Esophagus squamous epithelium (tissue), 5 donors: ENCODE results near the gene HORMAD2. TPM values are rescaled to one million over a fixed set of nuclear protein-coding genes. Genes with fewer than 3 reads are reported as not detected.

ENCODE experiments used
- DNase-seq: peaks from one replicate; lab custom pipeline; 2025; lab: John Stamatoyannopoulos, UW
- H3K27ac ChIP-seq, 4 donors: fragments of 200-600 bp; sonication (generic); one replicate each; pipeline ENCODE4 v1.5.1; 2016 to 2019; ENCODE audit warnings: mild to moderate bottlenecking in 1 of 4
- H3K27me3 ChIP-seq, 4 donors: fragments of 200-600 bp; sonication (generic); 1 replicate in 3 of 4; 2 replicates in 1 of 4; pipeline versions ENCODE4 v1.5.1 to v1.6.0; 2017 to 2021; ENCODE audit warnings: antibody characterized with exemption in 1 of 4
- H3K36me3 ChIP-seq, 3 donors: fragments of 200-600 bp; sonication (generic); one replicate each; pipeline ENCODE4 v1.5.1; 2016 to 2019
- H3K4me1 ChIP-seq, 3 donors: fragments of 200-600 bp; sonication (generic); one replicate each; pipeline ENCODE4 v1.5.1; 2017 to 2019
- H3K4me3 ChIP-seq, 4 donors: fragments of 200-600 bp; sonication (generic); 1 replicate in 3 of 4; 2 replicates in 1 of 4; pipeline ENCODE4 v1.5.1; 2016 to 2019; ENCODE audit warnings: mild to moderate bottlenecking in 2 of 4, moderate library complexity in 1 of 4
- H3K9me3 ChIP-seq, 3 donors: fragments of 200-600 bp; sonication (generic); one replicate each; pipeline ENCODE4 v1.5.1; 2016 to 2019
- POLR2A ChIP-seq, 4 donors: fragments of 450-650 bp; IDR thresholded peaks; one replicate each; pipeline ENCODE4 v1.6.1; 2017; ENCODE audit warnings: antibody characterized with exemption in 4 of 4, mild to moderate bottlenecking in 4 of 4, moderate library complexity in 3 of 4
- WGBS, 2 donors: methylation state at CpG; one replicate each; pipeline ENCODE4 v1.1.5; 2018; 5-methylcytosine and 5-hydroxymethylcytosine counted together
- intact Hi-C: fragments of 100-400 bp; cut with DNase I; formaldehyde crosslinking; loops from one replicate; pipeline ENCODE4 v1.15.0; 2022
- total RNA-seq, 4 donors: library from RNA; depleted of rRNA; stranded (reverse); fragments of >200 nt; gene quantifications; one replicate each; pipeline ENCODE4 v1.1.0, GENCODE V29; 2016
- TF ChIP-seq, protein P1 (sequence below), 6 experiments: fragments of 450-650 bp in 4 of 6; fragments of 200-600 bp in 2 of 6; sonication (generic) in 2 of 6; IDR thresholded peaks; one replicate each; pipeline ENCODE4 v1.5.1; 2016 to 2019; ENCODE audit warnings: antibody characterized with exemption in 6 of 6, mild to moderate bottlenecking in 4 of 6, moderate library complexity in 4 of 6
- donor health status: DM: yes; HTN: yes; CAD: no.

HORMAD2 gene
- total RNA-seq, 4 donors from 2014 or later = not detected

GRCh38 chr22:30195245-30196140 is 115.2 kb downstream of the HORMAD2 start:
- Histone ChIP-seq H3K27me3 (peaks cover 0 to 6% (median 0%) of the 10 kb centered on the region in 4 donors), H3K27ac (peak overlapping the region; percentile 72 to 90 (median 86)), H3K9me3 (no peaks in the 10 kb centered on the region), H3K4me1 (peaks cover 14 to 47% (median 20%) of the 10 kb centered on the region in 3 donors), H3K36me3 (no peaks in the 10 kb centered on the region), H3K4me3 (peak overlapping the region in 2 of 4 donors; percentile 12 to 44)
- TF ChIP-seq, protein P1, sequence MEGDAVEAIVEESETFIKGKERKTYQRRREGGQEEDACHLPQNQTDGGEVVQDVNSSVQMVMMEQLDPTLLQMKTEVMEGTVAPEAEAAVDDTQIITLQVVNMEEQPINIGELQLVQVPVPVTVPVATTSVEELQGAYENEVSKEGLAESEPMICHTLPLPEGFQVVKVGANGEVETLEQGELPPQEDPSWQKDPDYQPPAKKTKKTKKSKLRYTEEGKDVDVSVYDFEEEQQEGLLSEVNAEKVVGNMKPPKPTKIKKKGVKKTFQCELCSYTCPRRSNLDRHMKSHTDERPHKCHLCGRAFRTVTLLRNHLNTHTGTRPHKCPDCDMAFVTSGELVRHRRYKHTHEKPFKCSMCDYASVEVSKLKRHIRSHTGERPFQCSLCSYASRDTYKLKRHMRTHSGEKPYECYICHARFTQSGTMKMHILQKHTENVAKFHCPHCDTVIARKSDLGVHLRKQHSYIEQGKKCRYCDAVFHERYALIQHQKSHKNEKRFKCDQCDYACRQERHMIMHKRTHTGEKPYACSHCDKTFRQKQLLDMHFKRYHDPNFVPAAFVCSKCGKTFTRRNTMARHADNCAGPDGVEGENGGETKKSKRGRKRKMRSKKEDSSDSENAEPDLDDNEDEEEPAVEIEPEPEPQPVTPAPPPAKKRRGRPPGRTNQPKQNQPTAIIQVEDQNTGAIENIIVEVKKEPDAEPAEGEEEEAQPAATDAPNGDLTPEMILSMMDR (IDR thresholded peaks at IDR 0.05) = no peak
- no peak for TF ChIP-seq POLR2A (IDR thresholded peaks at IDR 0.05)
- 25 to 28% methylated on average over 5 of the region's 5 CpGs for WGBS, 2 donors
- intact Hi-C loops = no loop called here
- no peak for DNase-seq

GRCh38 chr22:30196141-30196879 is 116.0 kb downstream of the HORMAD2 start:
- peaks cover 0 to under 1% (median 0%) of the 10 kb centered on the region in 4 donors for H3K27me3 ChIP-seq
- intact Hi-C loops = no loop called here
- DNase-seq = peak; percentile 30
- peak overlapping the region in 2 of 4 donors; percentile 12 to 44 for H3K4me3 ChIP-seq
- H3K9me3 ChIP-seq = no peaks in the 10 kb centered on the region
- H3K4me1 ChIP-seq = peaks cover 14 to 47% (median 20%) of the 10 kb centered on the region in 3 donors
- 0 to 4% methylated on average over 8 to 11 of the region's 11 CpGs for WGBS, 2 donors
- no peaks in the 10 kb centered on the region for H3K36me3 ChIP-seq
- H3K27ac ChIP-seq = peak overlapping the region; percentile 72 to 90 (median 86)
- TF ChIP-seq POLR2A (IDR thresholded peaks at IDR 0.05) = no peak
- TF ChIP-seq, protein P1 (IDR thresholded peaks at IDR 0.05) = no peak

DNA sequence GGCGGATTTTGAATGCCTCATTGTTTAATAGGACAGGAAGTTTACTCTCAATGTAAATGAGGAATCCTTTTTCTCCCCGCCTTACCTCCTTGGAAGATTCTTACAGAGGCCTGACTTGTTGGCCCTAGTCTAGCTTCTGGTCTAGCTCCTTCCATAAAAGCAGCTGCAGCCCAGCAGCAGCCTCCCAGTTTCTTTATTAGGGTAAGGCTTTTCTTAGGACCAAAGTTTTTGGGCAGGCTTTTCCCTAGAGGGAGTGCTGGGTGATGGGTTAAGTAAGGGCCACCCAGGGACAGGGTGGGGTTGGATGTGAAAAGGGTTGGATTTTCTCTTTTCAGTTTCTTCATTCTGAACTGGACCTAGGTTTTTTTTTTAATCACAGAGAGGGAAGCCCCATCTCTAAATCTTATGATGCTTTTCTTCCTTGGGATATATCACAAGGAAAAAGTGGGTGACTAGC is 116.6 kb downstream of the HORMAD2 start:
- peaks cover 17 to 52% (median 20%) of the 10 kb centered on the region in 3 donors for H3K4me1 ChIP-seq
- H3K9me3 ChIP-seq = no peaks in the 10 kb centered on the region
- no peaks in the 10 kb centered on the region for H3K27me3 ChIP-seq
- intact Hi-C loops = no loop called here
- 0 to 4% methylated on average over 2 of the region's 2 CpGs for WGBS, 2 donors
- no peak overlapping the region for H3K4me3 ChIP-seq
- no peaks in the 10 kb centered on the region for H3K36me3 ChIP-seq
- H3K27ac ChIP-seq = peak overlapping the region; percentile 72 to 90 (median 86)
- TF ChIP-seq POLR2A (IDR thresholded peaks at IDR 0.05) = no peak
- TF ChIP-seq, protein P1 (IDR thresholded peaks at IDR 0.05) = no peak
- DNase-seq = no peak

- no peak for TF ChIP-seq POLR2A (IDR thresholded peaks at IDR 0.05)
- TF ChIP-seq, protein P1 (IDR thresholded peaks at IDR 0.05) = no peak
- DNase-seq = no peak
These were observed 117.1 kb downstream of the HORMAD2 start for GRCh38 chr22:30197389-30197788.

More at GRCh38 chr22:30197389-30197788, 117.1 kb downstream of the HORMAD2 start:
- no peaks in the 10 kb centered on the region for H3K9me3 ChIP-seq
- H3K27me3 ChIP-seq = no peaks in the 10 kb centered on the region
- intact Hi-C loops = no loop called here
- H3K4me1 ChIP-seq = peaks cover 20 to 57% (median 20%) of the 10 kb centered on the region in 3 donors
- H3K4me3 ChIP-seq = no peak overlapping the region
- peak overlapping the region; percentile 72 to 90 (median 86) for H3K27ac ChIP-seq
- H3K36me3 ChIP-seq = no peaks in the 10 kb centered on the region
